Measurements from ENCODE around the gene MTMR4.
"Not testable (repeated sequence)": the region's sequence is repeated elsewhere in the genome, so short reads cannot be mapped to it uniquely, and the experiment has no call there.

Gene MTMR4

GRCh38 chr17:58488428-58488890 lies 26.0 kb downstream of the MTMR4 start:
- no peak for DNase-seq

DNA sequence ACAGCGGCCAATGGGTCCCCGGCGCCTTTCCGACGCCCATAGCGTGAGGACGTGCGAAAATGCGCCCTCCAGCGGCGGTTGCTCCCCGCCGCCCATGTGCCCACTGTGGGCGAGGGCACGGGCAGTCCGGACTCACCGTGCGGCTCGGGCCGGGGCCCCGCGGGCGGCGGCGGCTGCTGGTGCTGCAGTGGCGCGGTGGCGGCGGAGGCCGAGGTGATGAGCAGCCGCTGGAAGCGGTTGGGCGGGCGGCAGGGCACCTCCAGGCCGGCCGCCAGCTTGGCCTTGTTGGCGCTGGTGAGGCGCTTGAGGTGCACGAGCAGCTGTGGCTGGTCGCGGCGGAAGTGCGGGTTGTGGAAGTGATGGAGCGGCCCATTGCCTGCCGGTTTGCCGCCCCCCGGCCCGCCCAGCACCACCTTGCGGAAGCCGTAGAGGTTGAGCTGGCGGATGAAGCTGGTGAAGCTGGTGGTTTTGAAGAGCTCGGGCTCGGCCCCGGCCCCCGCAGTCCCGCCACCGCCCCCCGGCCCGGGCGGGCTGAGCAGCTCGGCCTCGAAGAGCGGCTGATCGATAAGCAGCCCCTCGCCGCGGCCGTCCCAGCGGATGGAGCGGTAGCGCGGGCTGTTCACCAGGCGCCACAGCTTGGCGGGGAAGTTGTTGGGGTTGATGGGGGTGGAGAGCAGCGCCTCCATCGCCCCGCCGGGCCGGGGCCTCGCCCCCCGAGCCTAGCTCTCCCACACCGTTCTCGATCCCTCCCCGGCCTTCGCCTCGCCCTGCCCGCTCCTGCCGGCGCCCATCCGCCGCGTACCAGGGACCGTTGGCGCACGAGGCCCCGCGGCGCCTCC lies 26.6 kb downstream of the MTMR4 start, which contains the start of gene HSF5:
Gene HSF5 (minus strand): TSS at position 820 of the 839 bp plus-strand sequence. CDS start 134 bp downstream, at position 686.
- DNase-seq: no peak

DNA sequence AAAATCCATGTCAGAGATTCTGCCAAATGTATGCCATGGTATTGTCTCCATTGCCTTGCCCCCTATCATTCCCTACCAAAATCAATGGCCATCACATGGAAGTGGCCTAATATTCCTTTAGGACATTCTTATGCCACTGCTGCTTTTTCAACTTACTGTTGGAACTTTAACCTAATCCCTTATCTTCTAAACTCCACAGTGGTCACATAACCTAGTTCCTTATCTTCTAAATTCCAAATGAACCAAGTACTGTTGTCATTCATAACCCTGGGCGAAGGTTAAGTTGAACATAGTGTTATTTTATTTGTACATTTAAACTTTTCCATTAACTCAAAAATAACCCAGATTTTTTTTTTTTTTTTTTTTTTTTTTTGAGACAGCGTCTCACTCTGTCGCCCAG lies 29.8 kb downstream of the MTMR4 start:
- DNase-seq: no peak

- not testable (repeated sequence) for DNase-seq
Observed at GRCh38 chr17:58481798-58482197, 32.6 kb downstream of the MTMR4 start.

- DNase-seq: no peak
Observed at GRCh38 chr17:58480090-58480489, 34.3 kb downstream of the MTMR4 start.

GRCh38 chr17:58476812-58477211 lies 37.6 kb downstream of the MTMR4 start:
- DNase-seq: no peak

DNA sequence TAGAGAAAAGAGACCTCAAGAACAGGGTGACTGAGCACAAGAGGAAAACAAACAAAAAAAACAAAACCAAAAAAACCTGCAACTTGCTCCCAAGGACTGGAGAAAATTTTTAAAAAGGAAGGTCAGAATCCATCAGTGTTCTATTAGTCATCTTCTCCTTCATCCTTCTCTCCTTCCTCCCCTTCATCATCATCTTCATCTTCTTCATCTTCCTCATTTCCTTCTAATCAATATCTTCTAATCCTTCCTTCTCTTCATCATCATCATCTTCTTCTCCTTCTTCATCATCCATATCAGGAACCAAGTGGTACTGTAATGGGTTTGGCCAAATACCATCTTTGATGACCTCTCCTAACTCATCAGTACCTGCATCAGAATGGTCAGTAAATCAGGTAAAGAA lies 38.5 kb downstream of the MTMR4 start:
- DNase-seq: no peak

DNA sequence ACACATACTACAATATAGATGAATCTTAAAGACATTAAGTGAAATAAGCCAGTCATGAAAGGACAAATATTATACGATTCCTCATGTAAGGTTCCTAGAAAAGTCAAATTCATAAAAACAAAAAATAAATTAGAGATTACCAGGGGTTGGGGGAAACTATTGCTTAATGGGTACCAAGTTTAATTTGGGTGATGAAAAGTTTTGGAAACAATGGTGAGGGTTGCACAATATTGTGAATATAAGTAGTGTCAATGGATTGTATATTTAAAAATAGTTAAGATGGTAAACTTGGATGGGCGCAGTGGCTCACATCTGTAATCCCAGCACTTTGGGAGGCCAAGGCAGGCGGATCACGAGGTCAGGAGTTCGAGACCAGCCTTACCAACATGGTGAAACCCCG lies 44.1 kb downstream of the MTMR4 start:
- DNase-seq: no peak

DNA sequence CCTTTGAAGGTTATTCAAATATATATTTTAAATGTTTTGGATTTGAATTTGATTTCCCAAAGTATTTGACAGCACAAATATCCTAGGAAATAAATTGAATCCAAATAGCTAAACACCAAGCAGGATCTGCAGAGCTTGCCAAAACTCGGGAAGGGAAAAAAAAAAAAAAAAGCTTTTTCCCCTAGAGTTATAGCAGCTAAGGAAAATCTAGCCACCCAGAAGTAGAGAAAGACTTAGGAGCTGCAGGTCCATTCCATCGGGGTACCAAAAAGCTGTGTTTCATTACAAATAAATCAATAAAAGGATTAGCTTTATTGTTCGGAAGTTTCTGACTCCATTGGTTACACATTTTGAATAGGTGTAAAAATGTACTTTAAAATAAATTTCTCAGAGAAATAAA lies 45.5 kb downstream of the MTMR4 start:
- no peak for DNase-seq

DNA sequence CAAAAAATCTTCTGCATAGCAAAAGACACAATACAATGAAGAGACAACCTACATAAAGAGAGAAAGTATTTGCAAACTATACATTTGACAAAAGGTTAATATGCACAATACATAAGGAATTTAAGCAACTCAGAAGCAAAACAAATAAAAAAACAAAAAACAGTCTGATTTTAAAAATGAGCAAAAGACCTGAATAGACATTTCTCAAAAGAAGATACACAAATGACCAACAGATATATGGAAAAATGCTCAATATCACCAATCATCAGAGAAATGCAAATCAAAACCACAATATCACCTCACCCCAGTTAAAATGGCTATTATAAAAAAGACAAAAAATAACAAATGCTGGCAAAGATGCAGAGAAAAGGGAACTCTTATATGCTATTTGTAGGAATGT lies 58.9 kb downstream of the MTMR4 start:
- no peak for DNase-seq

DNA sequence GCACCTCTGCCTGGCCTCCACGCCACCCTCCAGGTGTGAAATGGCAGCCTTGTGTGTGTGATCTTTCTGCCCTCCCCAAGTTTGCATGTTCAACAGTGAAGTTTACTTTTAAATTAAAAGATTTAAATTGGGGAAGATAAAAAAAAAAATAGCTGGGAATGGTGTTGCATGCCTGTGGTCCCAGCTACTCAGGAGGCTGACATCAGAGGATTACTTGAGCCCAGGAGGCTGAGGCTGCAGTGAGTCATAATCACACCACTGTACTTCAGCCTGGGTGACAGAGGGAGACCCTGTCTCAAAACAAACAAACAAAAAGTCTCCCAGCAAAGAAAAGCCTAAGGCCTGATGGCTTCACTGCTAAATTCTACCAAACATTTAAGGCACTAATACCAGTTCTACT lies 61.7 kb downstream of the MTMR4 start:
- no peak for DNase-seq

DNA sequence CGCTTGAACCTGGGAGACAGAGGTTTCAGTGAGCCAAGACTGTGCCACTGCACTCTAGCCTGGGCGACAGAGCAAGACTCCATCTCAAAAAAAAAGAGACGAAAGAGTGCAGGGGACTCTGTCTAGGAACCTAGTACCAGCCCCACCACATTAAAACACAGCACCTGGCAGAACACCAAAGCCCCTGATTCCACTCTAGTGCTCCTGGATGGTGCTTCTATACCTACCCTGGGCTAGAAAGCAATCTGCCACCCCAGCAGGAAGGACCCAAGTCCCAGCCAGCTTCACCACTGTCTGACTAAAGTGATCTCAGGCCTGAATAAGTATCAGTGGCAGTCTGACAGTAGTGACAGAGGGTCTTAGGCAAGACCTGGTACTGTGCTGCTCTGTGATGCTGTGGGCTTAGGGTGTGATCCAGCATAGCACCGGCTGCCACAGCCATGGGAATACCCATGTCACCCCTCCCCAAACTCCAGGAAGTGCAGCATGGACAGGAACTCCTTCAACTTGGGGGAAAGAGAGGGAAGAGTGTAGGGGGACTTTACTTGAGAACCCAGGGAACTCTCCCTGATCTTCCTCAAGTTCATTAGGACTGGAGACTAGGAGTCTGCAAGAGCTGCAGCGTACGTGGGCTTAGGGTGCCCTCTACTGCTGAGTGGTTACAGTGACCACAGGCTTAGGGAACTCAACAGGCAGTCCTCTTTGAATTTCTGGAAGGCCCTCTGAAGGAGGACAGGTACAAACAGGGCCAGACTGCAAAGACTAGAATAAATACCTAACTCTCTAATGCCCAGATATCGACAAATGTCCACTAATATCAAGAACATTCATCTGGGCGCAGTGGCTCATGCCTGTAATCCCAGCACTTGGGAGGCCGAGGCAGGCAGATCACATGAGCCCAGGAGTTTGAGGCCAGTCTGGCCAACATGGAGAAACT lies 67.1 kb downstream of the MTMR4 start:
- peak; percentile 52 for DNase-seq

DNA sequence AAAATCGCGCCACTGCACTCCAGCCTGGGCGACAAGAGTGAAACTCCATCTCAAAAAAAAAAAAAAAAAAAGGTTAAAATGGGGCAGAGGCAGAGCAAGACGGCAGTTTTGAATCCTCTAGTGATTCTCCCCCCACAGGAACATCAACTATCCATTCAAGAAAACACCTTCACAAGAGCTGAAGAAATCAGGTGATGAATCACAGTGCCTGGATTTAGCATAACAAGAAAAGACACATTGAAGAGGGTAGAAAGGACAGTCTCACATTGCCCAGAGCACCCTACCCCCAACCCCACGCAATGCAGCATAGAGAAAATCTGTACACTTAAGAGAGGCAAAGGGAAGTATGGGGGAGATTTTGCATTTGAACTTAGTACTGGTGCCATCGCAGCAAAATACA lies 68.4 kb downstream of the MTMR4 start:
- no peak for DNase-seq

All from NCI-H526 treated with DMSO at 0.1 percent for 48 hours (cell line).